ENCODE data around the gene MYO1G.

- no peak for TF ChIP-seq CTCF (conservative IDR thresholded peaks at IDR 0.05 in 1 of 2, IDR thresholded peaks at IDR 0.05 in 1 of 2; ENCODE audit: extremely low read depth in 1 of 2, insufficient read depth in 1 of 2, low read depth in 1 of 2, low read length in 2 of 2)
- no peak for TF ChIP-seq EZH2 (IDR thresholded peaks at IDR 0.05; ENCODE audit: borderline replicate concordance, low read length)
Measured at GRCh38 chr7:44974549-44974948, 4.3 kb downstream of the MYO1G start.

All from mammary epithelial cell (primary cell).